GM21825 (cell line): Measurements from ENCODE around the gene NAGLU.

ENCODE experiments used
- ATAC-seq: cut with Tn5 transposase; IDR thresholded peaks from one replicate; pipeline ENCODE4 v1.9.1; 2021; ENCODE audit warnings: mild to moderate bottlenecking, moderate library complexity; ENCODE audit not compliant: unreplicated experiment

NAGLU gene

GRCh38 chr17:42536048-42536371, at the start of gene NAGLU:
Gene NAGLU, plus strand, starts transcription at chr17:42536241. Its CDS starts 32 bp downstream, at chr17:42536273.
- ATAC-seq = peak; percentile 72

DNA sequence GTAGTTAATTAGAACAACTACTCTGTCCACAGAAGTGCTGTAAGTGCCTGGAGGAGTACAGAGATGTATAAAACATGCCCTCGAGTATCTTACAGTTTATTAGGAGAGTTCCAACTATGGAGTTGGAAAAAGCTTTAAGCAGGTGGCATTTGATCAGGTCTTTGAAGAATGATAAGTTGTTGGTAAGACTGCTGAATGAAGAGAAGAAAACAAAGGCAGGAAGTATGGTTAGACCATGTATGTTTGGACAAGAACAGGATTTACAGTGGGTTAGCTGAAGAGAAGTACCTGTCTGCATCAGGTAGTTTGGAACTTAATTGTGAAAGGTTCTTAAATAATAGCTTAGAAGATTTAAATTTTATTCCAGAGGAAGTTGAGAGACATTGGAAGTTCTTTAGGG, 48.0 kb upstream of the NAGLU start:
- no peak for ATAC-seq

DNA sequence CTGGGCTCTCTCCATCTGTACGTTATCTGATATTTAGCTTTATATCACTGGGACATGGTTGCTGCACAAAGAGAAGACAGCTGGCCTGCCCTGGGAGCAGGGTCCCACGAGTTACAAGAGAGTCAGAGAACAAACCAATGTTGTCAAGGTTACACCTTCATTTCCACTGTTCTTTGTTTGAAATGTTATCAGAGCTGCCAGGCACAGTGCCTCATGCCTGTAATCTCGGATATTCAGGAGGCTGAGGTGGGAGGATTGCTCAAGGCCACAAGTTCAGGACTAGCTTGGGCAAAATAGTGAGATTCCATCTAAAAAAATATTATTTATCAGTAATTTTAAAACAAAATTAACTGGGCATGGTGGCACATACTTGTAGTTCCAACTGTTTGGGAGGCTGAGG, 42.7 kb upstream of the NAGLU start:
- ATAC-seq = no peak

GRCh38 chr17:42494673-42495072, 41.4 kb upstream of the NAGLU start:
- no peak for ATAC-seq

- ATAC-seq = no peak
These were observed 37.2 kb upstream of the NAGLU start for GRCh38 chr17:42498828-42499227.

DNA sequence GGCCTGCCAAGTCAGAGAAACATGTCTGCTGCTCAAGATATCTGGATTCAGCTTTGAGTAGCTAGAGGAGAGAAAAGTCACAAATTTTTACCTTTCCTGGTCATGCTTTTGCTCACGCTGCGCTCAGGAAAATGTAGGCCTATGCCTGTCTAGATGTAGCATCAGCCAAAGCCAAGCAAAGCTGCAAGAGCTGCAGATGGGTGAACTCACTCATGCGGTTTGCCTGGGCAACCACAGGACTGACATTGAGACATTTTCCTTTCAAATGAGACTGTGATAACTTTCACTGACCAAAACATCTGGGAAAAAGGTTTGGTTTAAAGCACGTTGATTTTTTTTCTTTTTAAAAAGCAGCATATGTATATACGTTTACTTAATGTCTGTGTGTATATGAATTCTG, 34.0 kb upstream of the NAGLU start:
- ATAC-seq = no peak

DNA sequence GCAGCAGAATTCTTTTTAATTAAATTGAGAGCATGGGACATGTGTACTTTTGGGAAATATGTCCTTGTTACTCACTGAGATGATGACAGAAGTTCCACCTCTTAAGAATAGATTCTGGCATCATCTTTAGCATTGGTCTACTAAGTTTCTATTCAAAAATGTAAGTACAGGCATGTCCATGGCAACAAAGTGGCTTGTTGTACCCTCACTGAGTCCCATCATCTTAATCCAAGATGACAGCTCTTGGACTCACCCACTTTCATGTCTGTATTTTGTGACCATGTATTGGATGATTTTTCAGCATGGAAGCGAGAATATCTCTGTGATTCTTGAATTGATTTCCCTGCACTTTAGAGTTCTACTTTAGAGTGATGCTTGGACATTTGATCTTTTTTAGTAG, 33.1 kb upstream of the NAGLU start:
- ATAC-seq = no peak

- no peak for ATAC-seq
These were observed 28.4 kb upstream of the NAGLU start for GRCh38 chr17:42507671-42508070.

DNA sequence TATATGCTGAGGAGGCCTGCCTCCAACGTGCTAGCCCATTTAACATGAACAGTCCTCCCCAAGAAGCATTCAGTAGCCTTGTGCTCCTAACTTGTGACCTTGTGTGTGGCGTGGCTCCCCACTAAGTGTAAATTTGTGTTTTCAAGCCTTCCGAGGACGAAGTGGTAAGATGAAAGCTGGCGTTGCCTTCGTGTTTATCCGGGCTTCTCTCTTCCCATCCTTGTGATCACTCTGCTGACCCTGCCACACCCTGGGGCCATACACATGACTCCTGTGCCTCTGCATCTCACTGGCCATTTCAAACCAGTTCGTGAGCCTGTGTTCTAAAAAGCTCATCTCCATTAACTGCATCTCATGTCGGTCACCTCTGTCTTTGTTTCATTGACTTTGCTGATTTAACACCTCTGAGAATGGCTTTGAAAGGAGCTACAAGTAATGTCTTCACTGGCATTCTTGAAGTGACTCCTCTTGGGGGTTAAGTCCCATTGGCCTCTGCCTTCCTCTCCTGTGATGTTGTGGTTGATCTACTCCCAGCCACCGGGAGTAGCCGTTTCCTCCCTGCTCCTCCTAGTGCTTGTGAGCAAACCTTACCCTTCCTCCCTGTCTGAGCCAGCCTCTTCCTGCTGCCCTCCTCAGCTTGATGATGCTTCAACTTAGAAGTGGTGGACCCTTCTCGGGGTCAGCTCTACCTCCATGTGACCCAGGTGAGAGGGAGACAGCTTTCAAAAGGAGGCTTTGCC, 27.4 kb upstream of the NAGLU start:
- no peak for ATAC-seq

DNA sequence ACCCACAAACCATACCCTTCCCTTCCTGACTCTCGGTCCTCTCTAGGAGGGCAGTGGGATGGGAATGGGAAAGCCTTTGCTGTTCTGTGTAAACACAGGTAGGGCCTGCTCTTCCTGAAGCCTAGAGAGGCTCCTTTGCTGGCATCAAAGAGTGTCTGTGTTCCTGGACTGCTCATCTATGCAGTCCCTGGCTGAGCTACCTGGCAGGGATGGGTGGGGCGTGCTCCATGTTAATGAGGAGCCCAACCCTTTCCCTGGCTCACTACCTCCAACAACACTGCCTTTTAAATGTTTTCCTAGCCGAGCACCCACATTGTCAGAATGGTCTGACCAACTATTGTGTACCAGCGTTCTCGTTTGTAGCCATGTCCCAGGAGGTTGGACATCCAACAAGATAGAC, 26.6 kb upstream of the NAGLU start:
- ATAC-seq = no peak

DNA sequence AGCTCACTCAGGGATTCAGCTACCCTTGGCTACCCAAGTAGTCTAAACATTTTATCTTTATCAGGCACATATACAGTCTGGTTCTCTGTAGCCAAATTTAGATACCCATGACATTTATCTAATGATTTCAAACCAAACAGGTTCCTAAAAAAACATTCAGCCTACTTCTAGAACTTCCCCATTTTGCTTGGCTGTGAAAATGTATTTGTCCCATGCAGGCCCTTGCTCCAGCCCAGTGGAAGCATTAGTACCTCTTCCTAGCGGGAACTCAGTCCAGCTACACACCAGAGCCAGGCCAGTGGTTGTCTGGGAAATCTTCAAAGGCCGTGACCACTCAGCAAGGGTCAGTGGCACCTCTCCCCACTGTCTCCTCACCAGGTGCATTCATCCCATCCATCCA, 26.2 kb upstream of the NAGLU start:
- no peak for ATAC-seq

- ATAC-seq = no peak
These were observed 23.8 kb upstream of the NAGLU start for GRCh38 chr17:42512246-42512645.

GRCh38 chr17:42512733-42513251, 23.2 kb upstream of the NAGLU start:
- ATAC-seq = no peak

GRCh38 chr17:42513686-42514085, 22.4 kb upstream of the NAGLU start:
- no peak for ATAC-seq

DNA sequence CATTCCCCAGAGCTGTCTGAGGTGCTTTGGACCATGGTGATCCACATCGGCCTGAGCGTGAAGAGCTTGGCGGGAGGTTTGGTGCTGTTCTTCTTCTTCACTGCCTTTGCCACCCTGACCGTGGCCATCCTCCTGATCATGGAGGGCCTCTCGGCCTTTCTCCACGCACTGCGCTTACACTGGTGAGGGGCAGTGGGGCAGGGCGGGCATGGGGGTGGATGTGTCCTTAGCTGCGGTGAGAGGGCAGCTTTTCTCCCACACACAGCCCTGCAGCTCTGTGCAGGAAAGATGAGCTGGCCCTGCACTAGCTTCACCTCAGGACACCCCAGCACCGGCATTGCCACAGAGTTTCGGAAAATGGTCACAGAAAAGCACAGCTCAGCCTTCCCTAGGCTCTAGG, 21.8 kb upstream of the NAGLU start:
- ATAC-seq = no peak

DNA sequence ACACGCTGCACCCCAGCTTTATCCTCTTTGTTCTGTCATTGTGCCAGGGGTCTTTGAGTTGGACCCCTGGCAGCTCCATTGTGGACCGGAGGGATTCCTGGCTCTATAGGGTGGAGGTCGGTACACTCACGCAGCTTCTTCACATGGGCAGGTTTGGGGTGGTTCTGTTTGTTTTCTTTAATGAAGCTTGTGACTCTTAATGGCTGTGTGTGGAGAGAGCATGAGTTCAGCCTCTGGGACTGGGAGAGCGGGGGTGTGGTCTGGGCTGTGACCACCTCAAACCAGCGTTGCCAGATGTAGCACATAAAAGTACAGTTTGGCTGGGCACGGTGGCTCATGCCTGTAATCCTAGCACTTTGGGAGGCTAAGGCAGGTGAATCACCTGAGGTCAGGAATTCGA, 21.2 kb upstream of the NAGLU start:
- no peak for ATAC-seq

GRCh38 chr17:42517516-42517915, 18.5 kb upstream of the NAGLU start:
- ATAC-seq = no peak

- ATAC-seq = no peak
These were observed 17.8 kb upstream of the NAGLU start for GRCh38 chr17:42518046-42518754.

DNA sequence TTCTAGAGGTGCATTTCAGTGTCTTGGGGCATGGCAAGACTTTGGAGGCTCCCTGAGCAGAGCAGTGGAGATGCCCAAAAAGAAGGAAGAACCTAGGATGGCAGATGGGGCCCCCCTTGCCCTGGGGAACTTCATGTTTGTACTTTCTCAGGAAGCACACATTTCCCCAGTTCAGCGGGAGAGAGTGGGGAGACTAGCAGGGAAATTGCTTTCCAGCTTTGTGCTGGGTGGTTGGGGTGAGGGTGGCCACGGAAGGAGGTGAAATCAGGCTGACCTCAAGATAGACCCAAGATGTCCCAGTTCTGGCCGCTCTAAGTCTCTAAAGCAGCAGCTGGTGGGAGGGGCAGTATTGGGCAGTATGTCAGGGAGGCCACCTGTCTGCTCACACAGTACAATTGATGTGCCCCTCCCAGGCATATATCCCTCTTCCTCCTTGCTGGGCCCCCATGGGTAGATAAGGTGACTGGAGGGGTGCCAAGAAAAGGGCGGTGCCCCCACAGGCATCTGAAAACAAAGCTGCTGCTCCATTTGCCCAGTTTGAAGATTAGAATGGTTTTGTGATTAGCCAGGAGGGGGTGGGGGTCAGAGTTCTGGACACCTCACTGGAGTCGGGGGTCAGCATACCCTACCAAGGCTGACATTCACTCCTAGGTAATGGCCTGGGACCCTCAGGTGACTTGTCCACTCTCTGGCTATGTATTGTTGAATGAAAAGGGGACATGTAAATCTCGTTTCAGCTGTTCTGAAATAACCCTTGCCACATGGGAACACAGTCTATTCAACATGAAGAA, 17.1 kb upstream of the NAGLU start:
- no peak for ATAC-seq

DNA sequence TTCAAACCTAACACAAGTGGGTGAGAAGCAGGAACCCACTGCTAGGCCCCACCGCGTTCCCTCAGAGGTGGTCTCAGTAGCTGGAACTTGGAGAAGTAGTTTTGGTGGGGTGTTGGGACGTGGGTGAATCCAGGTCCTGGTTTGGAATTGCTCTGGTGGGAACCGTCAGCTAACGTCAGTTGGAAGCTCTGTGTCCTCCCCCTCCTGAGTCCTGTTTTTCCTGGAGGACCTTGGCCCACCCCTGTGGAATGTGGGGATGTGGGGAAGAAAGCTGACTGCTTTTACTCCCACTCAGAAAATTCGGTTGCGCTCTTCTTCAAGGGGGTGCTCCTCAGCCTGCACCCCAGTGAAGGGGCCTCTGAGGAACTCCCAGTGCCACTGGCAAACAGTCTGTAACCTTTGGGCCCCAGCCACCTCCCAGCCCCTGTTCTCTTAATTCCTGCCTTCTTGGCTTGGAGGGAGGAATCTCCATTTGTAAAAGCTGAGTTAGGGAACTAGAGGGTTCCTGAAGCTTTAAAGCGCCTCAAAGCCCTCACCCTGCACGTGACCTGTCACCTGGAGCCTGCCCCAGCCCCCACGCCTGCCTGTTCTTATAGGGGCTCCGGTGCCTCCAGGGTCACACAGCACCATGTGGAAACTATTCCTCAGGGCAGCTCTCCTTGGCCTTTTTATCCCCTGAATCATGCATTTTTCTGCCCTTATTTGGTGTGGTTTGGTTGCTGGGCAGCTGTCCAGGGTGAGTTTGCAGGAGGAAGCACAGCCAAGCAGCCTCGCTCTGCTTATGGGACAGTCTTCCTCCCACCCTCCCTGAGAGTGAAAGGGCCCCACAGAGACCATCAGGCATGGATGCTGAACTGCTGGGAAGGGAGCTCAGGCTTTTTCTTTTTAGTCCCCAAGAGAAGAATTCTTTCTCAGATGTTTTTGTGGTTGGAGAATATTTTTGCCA, 16.2 kb upstream of the NAGLU start:
- ATAC-seq = no peak

DNA sequence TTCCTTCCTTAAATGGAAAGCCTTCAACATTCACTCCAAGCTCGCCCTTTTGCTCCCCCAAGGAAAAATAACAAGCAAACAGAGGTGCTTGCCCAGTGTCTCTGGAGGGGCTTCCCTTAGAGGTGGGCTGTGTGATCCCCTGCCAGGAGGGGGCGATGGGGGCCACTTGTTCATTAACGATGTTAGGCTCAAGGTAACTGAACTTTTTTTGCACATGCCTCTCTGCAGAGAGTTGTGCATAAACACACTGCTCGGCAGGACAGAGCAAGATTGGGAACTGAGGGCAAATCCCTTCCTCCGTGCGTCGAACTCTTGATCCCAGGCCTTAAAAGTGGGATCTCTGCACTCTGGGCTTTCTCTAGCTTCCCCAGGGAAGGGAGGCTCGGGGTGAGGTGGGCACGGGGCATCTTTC, 15.5 kb upstream of the NAGLU start:
- ATAC-seq = no peak
